ENCODE data around the gene KRTAP4-11.
"Not testable (repeated sequence)": the region's sequence is repeated elsewhere in the genome, so short reads cannot be mapped to it uniquely, and the experiment has no call there.

KRTAP4-11 gene

GRCh38 chr17:41103896-41104295 lies 14.3 kb downstream of the KRTAP4-11 start:
- DNase-seq (ENCODE audit: extremely low spot score): no peak
- ChIA-PET CTCF (no interaction called here), POLR2A (no interaction called here)
- no peak for TF ChIP-seq CTCF (IDR thresholded peaks at IDR 0.05; ENCODE audit: control extremely low read depth, extremely low read depth, low read depth, missing control alignments)

GRCh38 chr17:41101586-41102259 lies 16.4 kb downstream of the KRTAP4-11 start, which contains the start of gene KRTAP4-16:
Gene KRTAP4-16, minus strand, starts transcription at chr17:41102209. Its CDS starts 0 bp downstream, at chr17:41102209.
- POLR2A ChIA-PET: no interaction called here
- no peak for DNase-seq (ENCODE audit: extremely low spot score)
- no peak for TF ChIP-seq CTCF (IDR thresholded peaks at IDR 0.05; ENCODE audit: control extremely low read depth, extremely low read depth, low read depth, missing control alignments)
- CTCF ChIA-PET: no interaction called here

- CTCF ChIA-PET, POLR2A ChIA-PET: not testable (repeated sequence)
These were observed 18.3 kb downstream of the KRTAP4-11 start for GRCh38 chr17:41099682-41100480.

GRCh38 chr17:41098481-41098880 lies 19.7 kb downstream of the KRTAP4-11 start:
- no peak for TF ChIP-seq CTCF (IDR thresholded peaks at IDR 0.05; ENCODE audit: control extremely low read depth, extremely low read depth, low read depth, missing control alignments)
- ChIA-PET POLR2A (no interaction called here), CTCF (no interaction called here)
- no peak for DNase-seq (ENCODE audit: extremely low spot score)

More at GRCh38 chr17:41099682-41100480, 18.3 kb downstream of the KRTAP4-11 start:
- DNase-seq (ENCODE audit: extremely low spot score): not testable (repeated sequence)

GRCh38 chr17:41098042-41098441 lies 20.1 kb downstream of the KRTAP4-11 start, which contains the start of gene KRTAP4-8:
Gene KRTAP4-8, minus strand, starts transcription at chr17:41098142. Its CDS starts 58 bp downstream, at chr17:41098084.
- ChIA-PET POLR2A (no interaction called here), CTCF (no interaction called here)
- TF ChIP-seq CTCF (IDR thresholded peaks at IDR 0.05; ENCODE audit: control extremely low read depth, extremely low read depth, low read depth, missing control alignments): no peak
- no peak for DNase-seq (ENCODE audit: extremely low spot score)

GRCh38 chr17:41096055-41096454 lies 22.1 kb downstream of the KRTAP4-11 start:
- POLR2A ChIA-PET: no interaction called here
- DNase-seq (ENCODE audit: extremely low spot score): no peak
- CTCF ChIA-PET: no interaction called here
- no peak for TF ChIP-seq CTCF (IDR thresholded peaks at IDR 0.05; ENCODE audit: control extremely low read depth, extremely low read depth, low read depth, missing control alignments)

GRCh38 chr17:41088760-41089352 lies 29.3 kb downstream of the KRTAP4-11 start:
- CTCF ChIA-PET; POLR2A ChIA-PET; DNase-seq (ENCODE audit: extremely low spot score): not testable (repeated sequence)

GRCh38 chr17:41084100-41084856 lies 33.9 kb downstream of the KRTAP4-11 start, which contains the start of gene KRTAP4-7:
Gene KRTAP4-7, plus strand, starts transcription at chr17:41084150. Its CDS starts 57 bp downstream, at chr17:41084207.
- DNase-seq (ENCODE audit: extremely low spot score); CTCF ChIA-PET; POLR2A ChIA-PET: not testable (repeated sequence)

- POLR2A ChIA-PET; CTCF ChIA-PET; DNase-seq (ENCODE audit: extremely low spot score): not testable (repeated sequence)
These were observed 34.7 kb downstream of the KRTAP4-11 start for GRCh38 chr17:41083427-41083826.

All from GM10248 (cell line).